Measurements from ENCODE around the gene DDC. TPM values are rescaled to one million over a fixed set of nuclear protein-coding genes. Genes with fewer than 3 reads are reported as not detected.

DDC gene
- total RNA-seq, 1 experiment from 2014 or later: not detected

DNA sequence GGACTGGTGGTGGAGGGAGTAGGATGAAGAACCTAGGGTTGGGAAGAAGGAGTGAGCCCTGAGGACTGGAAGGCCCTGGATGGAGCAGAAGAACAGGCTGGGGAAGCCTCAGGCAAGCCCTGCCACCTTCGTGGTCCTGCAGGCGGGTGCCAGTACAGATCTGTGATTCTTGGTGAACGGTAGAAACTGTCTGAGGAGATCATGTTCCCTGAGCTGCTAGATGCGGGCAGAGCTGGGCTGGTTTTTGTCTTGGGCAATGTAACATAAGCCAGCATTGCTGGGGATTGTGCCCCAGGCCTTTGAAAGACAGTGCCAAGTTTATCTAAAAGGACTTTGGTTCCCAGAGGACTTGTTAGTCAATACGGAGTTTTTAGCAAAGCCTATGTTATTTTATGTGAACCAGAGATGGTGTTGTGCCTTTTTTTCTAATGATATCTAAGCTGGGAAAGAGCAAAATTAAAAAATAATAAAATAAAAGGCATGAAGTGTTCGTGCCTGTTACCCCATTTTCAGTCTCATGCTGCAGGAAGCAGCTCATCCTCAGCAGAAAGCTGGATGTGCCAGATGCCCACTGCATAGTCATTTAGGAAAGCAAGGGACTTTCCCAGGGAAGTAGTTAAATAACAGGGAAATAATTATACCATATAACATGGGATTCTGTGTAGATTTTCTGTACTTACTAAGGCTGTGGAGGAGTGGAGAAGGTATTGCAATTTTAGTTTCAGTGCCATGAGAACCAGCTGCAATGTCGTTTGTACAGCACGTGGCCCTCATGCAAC is 90.6 kb downstream of the DDC start:
- Histone ChIP-seq H3K4me1 (ENCODE audit: control insufficient read depth in 1 of 2, insufficient read depth in 2 of 2, low read length in 2 of 2) (no peaks in the 10 kb centered on the region), H3K27me3 (ENCODE audit: insufficient read depth, low read length) (no peaks in the 10 kb centered on the region), H3K4me2 (ENCODE audit: low read length) (no peak overlapping the region), H3K9me2 (ENCODE audit: insufficient read depth) (no peaks in the 10 kb centered on the region), H2AFZ (ENCODE audit: low read depth, low read length, poor library complexity, severe bottlenecking) (no peak overlapping the region), H3K27ac (ENCODE audit: low read depth, low read length) (no peak overlapping the region), H3K4me3 (replicated peaks in 1 of 2; ENCODE audit: low read depth in 1 of 2, low read length in 2 of 2) (no peak overlapping the region), H3K36me3 (ENCODE audit: control insufficient read depth in 1 of 2, insufficient read depth in 2 of 2, low read length in 2 of 2) (no peaks in the 10 kb centered on the region), H3K9me3 (ENCODE audit: control insufficient read depth in 1 of 2, insufficient read depth in 1 of 2, low read depth in 1 of 2, low read length in 2 of 2) (no peaks in the 10 kb centered on the region), H3K9ac (ENCODE audit: low read length) (no peak overlapping the region), H4K20me1 (ENCODE audit: insufficient read depth) (no peaks in the 10 kb centered on the region), H3K79me2 (ENCODE audit: insufficient read depth, low read length) (no peaks in the 10 kb centered on the region)
- no TSS peak for BruUV-seq (replicated peaks)
- ChIA-PET RAD21 (ENCODE audit: low non-redundant PET in 1 of 2, low total read pairs in 2 of 2, uncharacterized antibody in 2 of 2, unreplicated experiment in 2 of 2) (no interaction called here), CTCF (no interaction called here), POLR2A (no interaction called here)
- no peak for TF ChIP-seq ZFX (IDR thresholded peaks at IDR 0.05)
- TF ChIP-seq CBX3 (IDR thresholded peaks at IDR 0.05; ENCODE audit: low read depth): no peak
- no peak for TF ChIP-seq EZH2 (IDR thresholded peaks at IDR 0.05)
- no peak for TF ChIP-seq ZBTB33 (IDR thresholded peaks at IDR 0.05; ENCODE audit: extremely low read depth, insufficient replicate concordance, low read length)
- TF ChIP-seq ZNF274 (IDR thresholded peaks at IDR 0.05; ENCODE audit: low read depth, low read length): no peak
- TF ChIP-seq SIN3A (IDR thresholded peaks at IDR 0.05; ENCODE audit: low read depth): no peak
- no peak for TF ChIP-seq ELF1 (IDR thresholded peaks at IDR 0.05; ENCODE audit: borderline replicate concordance, low read depth)
- TF ChIP-seq SP1 (IDR thresholded peaks at IDR 0.05; ENCODE audit: low read depth): no peak
- no peak for TF ChIP-seq CEBPB (IDR thresholded peaks at IDR 0.05; ENCODE audit: low read depth)
- TF ChIP-seq JUND (IDR thresholded peaks at IDR 0.05): no peak
- TF ChIP-seq, protein P1, sequence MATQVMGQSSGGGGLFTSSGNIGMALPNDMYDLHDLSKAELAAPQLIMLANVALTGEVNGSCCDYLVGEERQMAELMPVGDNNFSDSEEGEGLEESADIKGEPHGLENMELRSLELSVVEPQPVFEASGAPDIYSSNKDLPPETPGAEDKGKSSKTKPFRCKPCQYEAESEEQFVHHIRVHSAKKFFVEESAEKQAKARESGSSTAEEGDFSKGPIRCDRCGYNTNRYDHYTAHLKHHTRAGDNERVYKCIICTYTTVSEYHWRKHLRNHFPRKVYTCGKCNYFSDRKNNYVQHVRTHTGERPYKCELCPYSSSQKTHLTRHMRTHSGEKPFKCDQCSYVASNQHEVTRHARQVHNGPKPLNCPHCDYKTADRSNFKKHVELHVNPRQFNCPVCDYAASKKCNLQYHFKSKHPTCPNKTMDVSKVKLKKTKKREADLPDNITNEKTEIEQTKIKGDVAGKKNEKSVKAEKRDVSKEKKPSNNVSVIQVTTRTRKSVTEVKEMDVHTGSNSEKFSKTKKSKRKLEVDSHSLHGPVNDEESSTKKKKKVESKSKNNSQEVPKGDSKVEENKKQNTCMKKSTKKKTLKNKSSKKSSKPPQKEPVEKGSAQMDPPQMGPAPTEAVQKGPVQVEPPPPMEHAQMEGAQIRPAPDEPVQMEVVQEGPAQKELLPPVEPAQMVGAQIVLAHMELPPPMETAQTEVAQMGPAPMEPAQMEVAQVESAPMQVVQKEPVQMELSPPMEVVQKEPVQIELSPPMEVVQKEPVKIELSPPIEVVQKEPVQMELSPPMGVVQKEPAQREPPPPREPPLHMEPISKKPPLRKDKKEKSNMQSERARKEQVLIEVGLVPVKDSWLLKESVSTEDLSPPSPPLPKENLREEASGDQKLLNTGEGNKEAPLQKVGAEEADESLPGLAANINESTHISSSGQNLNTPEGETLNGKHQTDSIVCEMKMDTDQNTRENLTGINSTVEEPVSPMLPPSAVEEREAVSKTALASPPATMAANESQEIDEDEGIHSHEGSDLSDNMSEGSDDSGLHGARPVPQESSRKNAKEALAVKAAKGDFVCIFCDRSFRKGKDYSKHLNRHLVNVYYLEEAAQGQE (IDR thresholded peaks at IDR 0.05; ENCODE audit: low read depth): no peak
- ATAC-seq: no peak
- intact Hi-C loops (cut with micrococcal nuclease): no loop called here
- no peak for DNase-seq (ENCODE audit: low read depth, low spot score)

All from HCT116 (cell line).